ENCODE data around the gene UMODL1. TPM values are rescaled to one million over a fixed set of nuclear protein-coding genes. Genes with fewer than 3 reads are reported as not detected.

Gene UMODL1
- total RNA-seq, 2 experiments from 2014 or later: not detected

DNA sequence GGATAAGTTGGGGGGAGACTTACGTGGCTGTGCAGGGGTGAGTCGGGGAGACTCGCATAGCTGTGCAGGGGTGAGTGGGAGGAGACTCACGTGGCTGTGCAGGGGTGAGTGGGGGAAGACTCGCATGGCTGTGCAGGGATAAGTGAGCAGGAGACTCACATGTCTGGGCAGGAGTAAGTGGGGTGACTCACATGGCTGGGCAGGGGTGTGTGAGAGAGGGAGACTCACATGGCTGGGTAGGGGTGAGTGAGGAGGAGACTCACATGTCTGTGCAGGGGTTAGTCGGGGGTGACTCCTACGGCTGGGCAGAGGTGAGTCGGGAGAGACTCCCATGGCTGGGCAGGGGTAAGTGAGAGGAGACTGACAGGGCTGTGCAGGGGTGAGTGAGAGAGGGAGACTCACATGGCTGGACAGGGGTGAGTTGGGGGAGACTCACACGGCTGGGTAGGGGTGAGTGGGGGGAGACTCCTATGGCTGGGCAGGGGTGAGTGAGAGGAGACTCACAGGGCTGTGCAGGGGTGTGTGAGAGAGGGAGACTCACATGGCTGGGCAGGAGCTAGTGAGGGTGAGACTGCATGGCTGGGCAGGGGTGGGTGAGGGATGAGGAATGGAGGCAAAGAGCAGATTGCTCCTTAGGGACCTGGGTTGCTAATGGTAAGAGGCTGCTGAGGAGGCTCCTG is 91.9 kb downstream of the UMODL1 start:
- intact Hi-C loops (cut with micrococcal nuclease): no loop called here
- CTCF ChIA-PET: interaction anchor here (1.0 to 1.6 kb wide), 4 partner anchors 30 to 102 kb away, joined by 3 to 6 read pairs (median 4); no protein-coding TSS in a partner anchor
- no peaks in the 10 kb centered on the region for H3K27me3 Mint-ChIP-seq
- POLR2A ChIA-PET: interaction anchor here (1.0 kb wide), 1 partner anchor 8 kb away, joined by 4 read pairs; no protein-coding TSS in a partner anchor
- H3K36me3 Mint-ChIP-seq (ENCODE audit: low read depth): no peaks in the 10 kb centered on the region
- DNase-seq (peak; percentile 41), ATAC-seq (peak; percentile 25)
- H3K4me1 Mint-ChIP-seq (ENCODE audit: low read depth): peaks cover 32% of the 10 kb centered on the region
- H3K27ac Mint-ChIP-seq: no peak overlapping the region
- TF ChIP-seq, protein P1, sequence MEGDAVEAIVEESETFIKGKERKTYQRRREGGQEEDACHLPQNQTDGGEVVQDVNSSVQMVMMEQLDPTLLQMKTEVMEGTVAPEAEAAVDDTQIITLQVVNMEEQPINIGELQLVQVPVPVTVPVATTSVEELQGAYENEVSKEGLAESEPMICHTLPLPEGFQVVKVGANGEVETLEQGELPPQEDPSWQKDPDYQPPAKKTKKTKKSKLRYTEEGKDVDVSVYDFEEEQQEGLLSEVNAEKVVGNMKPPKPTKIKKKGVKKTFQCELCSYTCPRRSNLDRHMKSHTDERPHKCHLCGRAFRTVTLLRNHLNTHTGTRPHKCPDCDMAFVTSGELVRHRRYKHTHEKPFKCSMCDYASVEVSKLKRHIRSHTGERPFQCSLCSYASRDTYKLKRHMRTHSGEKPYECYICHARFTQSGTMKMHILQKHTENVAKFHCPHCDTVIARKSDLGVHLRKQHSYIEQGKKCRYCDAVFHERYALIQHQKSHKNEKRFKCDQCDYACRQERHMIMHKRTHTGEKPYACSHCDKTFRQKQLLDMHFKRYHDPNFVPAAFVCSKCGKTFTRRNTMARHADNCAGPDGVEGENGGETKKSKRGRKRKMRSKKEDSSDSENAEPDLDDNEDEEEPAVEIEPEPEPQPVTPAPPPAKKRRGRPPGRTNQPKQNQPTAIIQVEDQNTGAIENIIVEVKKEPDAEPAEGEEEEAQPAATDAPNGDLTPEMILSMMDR (IDR thresholded peaks at IDR 0.05): no peak
- no peak overlapping the region for H3K4me3 Mint-ChIP-seq
- H3K9me3 Mint-ChIP-seq: no peaks in the 10 kb centered on the region

DNA sequence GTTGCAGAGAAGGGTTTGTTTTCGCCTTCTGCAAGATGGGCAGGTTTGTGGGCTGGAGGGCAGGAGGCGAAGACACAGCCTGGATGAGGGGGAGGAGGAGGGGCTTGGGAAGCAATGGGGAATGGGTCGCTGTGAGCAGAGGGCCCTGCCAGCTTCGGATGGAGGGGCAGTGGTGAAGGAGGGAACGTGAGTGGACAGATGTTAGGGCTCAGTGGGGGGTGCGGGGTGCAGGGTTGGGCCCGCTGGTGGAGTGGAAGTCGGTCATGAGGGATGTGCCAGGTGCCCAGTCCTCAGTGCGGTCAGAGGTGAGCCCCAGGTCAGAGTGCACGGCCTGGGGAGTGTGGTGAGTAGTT is 92.4 kb downstream of the UMODL1 start:
- POLR2A ChIA-PET: interaction anchor here (1.0 to 1.7 kb wide), 2 partner anchors 8 to 105 kb away, joined by 4 read pairs; no protein-coding TSS in a partner anchor
- H3K9me3 Mint-ChIP-seq: no peaks in the 10 kb centered on the region
- ATAC-seq (no peak), DNase-seq (no peak)
- intact Hi-C loops (cut with micrococcal nuclease): no loop called here
- H3K4me1 Mint-ChIP-seq (ENCODE audit: low read depth): peaks cover 32% of the 10 kb centered on the region
- H3K4me3 Mint-ChIP-seq: no peak overlapping the region
- H3K27me3 Mint-ChIP-seq: no peaks in the 10 kb centered on the region
- CTCF ChIA-PET: interaction anchor here (0.7 to 4.5 kb wide), 17 partner anchors 10 to 304 kb away, joined by 3 to 84 read pairs (median 5); no protein-coding TSS in a partner anchor
- no peaks in the 10 kb centered on the region for H3K36me3 Mint-ChIP-seq (ENCODE audit: low read depth)
- TF ChIP-seq, protein P1 (IDR thresholded peaks at IDR 0.05): no peak
- H3K27ac Mint-ChIP-seq: no peak overlapping the region

DNA sequence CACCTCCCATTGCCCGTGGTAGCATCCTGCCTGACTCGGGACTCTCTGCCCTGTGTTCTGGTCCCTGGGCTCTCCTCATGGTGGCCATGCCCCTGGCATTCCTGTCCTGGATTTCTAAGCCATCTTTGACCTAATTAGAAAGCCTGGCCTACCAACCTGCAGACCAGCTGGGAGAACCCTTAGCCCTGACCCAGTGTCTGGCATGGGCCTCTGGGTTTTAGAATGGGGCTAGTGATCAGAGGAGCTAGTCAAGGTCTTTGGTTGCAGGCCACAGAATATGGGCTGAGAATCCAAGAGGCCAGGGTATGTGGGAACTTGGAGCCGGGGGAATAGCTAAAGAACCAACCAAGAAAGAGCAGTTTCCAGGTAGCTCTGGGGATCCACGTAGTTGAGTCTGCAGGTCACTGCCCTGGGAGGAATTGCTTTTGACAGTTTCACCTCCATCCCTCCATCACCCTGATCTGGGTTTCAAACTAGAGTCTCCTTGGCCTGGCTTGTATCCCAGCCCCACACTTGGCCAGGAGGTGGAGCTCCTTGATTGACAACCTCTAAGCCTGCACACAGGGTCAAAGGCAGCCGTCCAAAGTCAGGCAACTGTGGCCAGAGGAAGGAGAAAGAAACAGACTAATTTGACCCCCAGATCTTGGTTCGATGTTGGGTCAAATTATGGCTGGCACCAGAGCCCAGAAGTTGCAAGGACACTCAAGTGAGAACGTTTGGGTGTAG is 93.1 kb downstream of the UMODL1 start:
- DNase-seq (peak; percentile 78), ATAC-seq (peak; percentile 66)
- Mint-ChIP-seq H3K27me3 (no peaks in the 10 kb centered on the region), H3K4me1 (ENCODE audit: low read depth) (peaks cover 32% of the 10 kb centered on the region), H3K4me3 (no peak overlapping the region), H3K9me3 (no peaks in the 10 kb centered on the region), H3K27ac (no peak overlapping the region), H3K36me3 (ENCODE audit: low read depth) (no peaks in the 10 kb centered on the region)
- intact Hi-C loops (cut with micrococcal nuclease): loop anchor here (2.0 kb wide), 1 partner anchor 95 kb away; no protein-coding TSS in a partner anchor
- TF ChIP-seq, protein P1 (IDR thresholded peaks at IDR 0.05): peak; percentile 62
- ChIA-PET POLR2A (interaction anchor here (1.7 kb wide), 1 partner anchor 104 kb away, joined by 4 read pairs; no protein-coding TSS in a partner anchor), CTCF (interaction anchor here (0.7 to 4.5 kb wide), 27 partner anchors 9 to 303 kb away, joined by 3 to 84 read pairs (median 5); no protein-coding TSS in a partner anchor)

DNA sequence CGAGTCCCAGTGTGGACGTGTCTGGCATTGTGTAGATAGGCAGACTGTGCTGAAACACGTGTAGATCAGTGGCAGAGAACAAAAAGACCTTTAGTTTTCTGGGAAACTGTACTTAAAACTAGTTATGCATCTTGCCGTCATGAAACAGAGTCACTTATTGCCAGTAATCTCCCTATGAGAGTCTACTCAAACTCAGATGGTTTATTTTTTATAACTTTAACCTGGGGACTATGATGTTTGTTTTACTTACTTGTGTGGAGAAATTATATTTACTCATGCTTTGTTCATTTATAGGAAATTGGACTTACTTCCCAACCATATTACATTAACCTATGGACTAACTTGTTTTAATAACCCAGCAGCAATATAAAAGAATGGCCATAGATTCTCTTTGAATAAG is 93.7 kb downstream of the UMODL1 start:
- DNase-seq (no peak), ATAC-seq (no peak)
- CTCF ChIA-PET: interaction anchor here (1.0 to 4.5 kb wide), 19 partner anchors 8 to 290 kb away, joined by 3 to 84 read pairs (median 5); no protein-coding TSS in a partner anchor
- Mint-ChIP-seq H3K36me3 (ENCODE audit: low read depth) (no peaks in the 10 kb centered on the region), H3K27me3 (no peaks in the 10 kb centered on the region), H3K9me3 (no peaks in the 10 kb centered on the region), H3K4me3 (no peak overlapping the region), H3K4me1 (ENCODE audit: low read depth) (peaks cover 27% of the 10 kb centered on the region), H3K27ac (no peak overlapping the region)
- intact Hi-C loops (cut with micrococcal nuclease): loop anchor here (2.0 kb wide), 1 partner anchor 94 kb away; no protein-coding TSS in a partner anchor
- POLR2A ChIA-PET: interaction anchor here (1.7 kb wide), 1 partner anchor 103 kb away, joined by 4 read pairs; no protein-coding TSS in a partner anchor
- TF ChIP-seq, protein P1 (IDR thresholded peaks at IDR 0.05): no peak

Measured in activated CD8-positive, alpha-beta T cell treated with anti-CD3 and anti-CD28 coated beads for 36 hours (primary cell).